ENCODE data around the gene FGF14.

The FGF14 gene

GRCh38 chr13:101711307-101712025, 690.4 kb downstream of the FGF14 start:
- Mint-ChIP-seq H3K4me3 (no peak overlapping the region), H3K27ac (no peak overlapping the region), H3K9me3 (no peaks in the 10 kb centered on the region), H3K36me3 (ENCODE audit: low read depth) (no peaks in the 10 kb centered on the region), H3K4me1 (no peaks in the 10 kb centered on the region), H3K27me3 (ENCODE audit: low read depth) (no peaks in the 10 kb centered on the region)
- TF ChIP-seq, protein P1, sequence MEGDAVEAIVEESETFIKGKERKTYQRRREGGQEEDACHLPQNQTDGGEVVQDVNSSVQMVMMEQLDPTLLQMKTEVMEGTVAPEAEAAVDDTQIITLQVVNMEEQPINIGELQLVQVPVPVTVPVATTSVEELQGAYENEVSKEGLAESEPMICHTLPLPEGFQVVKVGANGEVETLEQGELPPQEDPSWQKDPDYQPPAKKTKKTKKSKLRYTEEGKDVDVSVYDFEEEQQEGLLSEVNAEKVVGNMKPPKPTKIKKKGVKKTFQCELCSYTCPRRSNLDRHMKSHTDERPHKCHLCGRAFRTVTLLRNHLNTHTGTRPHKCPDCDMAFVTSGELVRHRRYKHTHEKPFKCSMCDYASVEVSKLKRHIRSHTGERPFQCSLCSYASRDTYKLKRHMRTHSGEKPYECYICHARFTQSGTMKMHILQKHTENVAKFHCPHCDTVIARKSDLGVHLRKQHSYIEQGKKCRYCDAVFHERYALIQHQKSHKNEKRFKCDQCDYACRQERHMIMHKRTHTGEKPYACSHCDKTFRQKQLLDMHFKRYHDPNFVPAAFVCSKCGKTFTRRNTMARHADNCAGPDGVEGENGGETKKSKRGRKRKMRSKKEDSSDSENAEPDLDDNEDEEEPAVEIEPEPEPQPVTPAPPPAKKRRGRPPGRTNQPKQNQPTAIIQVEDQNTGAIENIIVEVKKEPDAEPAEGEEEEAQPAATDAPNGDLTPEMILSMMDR (IDR thresholded peaks at IDR 0.05; ENCODE audit: unreplicated experiment in 3 of 3): no peak

GRCh38 chr13:101709952-101710351, 691.9 kb downstream of the FGF14 start:
- TF ChIP-seq, protein P1 (IDR thresholded peaks at IDR 0.05; ENCODE audit: unreplicated experiment in 3 of 3): no peak
- Mint-ChIP-seq H3K36me3 (ENCODE audit: low read depth) (no peaks in the 10 kb centered on the region), H3K27ac (no peak overlapping the region), H3K4me1 (no peaks in the 10 kb centered on the region), H3K27me3 (ENCODE audit: low read depth) (no peaks in the 10 kb centered on the region), H3K4me3 (no peak overlapping the region), H3K9me3 (no peaks in the 10 kb centered on the region)

DNA sequence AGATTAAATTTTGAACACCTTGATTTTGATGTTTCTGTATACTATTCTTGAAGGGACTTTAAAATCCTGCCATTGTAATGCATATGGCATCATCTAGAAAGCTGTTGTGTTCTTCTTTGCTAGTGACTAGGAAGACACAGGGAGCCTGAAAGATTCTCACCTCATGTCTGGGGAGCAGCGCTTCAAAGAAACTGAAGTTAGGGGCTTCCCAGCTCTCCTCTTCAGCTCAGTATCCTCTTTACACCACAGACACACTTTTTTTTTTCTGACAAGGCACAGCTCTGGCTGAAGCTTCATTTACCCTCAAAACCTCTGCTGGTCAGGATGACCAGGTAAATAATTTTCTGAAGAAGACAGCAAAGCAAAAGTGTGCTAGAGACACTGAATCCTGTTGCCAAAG, 693.7 kb downstream of the FGF14 start:
- TF ChIP-seq, protein P1 (IDR thresholded peaks at IDR 0.05; ENCODE audit: unreplicated experiment in 3 of 3): no peak
- no peaks in the 10 kb centered on the region for H3K36me3 Mint-ChIP-seq (ENCODE audit: low read depth)
- no peaks in the 10 kb centered on the region for H3K27me3 Mint-ChIP-seq (ENCODE audit: low read depth)
- H3K9me3 Mint-ChIP-seq: no peaks in the 10 kb centered on the region
- no peak overlapping the region for H3K27ac Mint-ChIP-seq
- H3K4me3 Mint-ChIP-seq: no peak overlapping the region
- H3K4me1 Mint-ChIP-seq: no peaks in the 10 kb centered on the region

DNA sequence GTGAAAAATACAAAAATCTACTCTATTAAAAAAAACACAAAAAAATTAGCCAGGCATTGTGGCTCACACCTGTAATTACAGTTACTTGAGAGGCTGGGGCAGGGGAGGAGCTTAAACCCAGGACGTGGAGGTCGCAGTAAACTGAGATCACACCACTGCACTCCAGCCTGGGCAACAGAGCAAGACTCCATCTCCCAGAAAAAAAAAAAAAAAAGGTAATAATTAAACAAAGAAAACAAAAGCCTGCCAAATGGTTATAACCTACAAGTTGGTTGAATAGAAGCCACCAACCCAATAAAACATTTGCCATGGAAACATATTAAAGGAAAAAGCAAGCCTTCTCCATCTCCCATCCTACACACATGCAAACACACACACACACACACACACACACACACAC, 694.2 kb downstream of the FGF14 start:
- H3K27me3 Mint-ChIP-seq (ENCODE audit: low read depth): no peaks in the 10 kb centered on the region
- no peaks in the 10 kb centered on the region for H3K4me1 Mint-ChIP-seq
- TF ChIP-seq, protein P1 (IDR thresholded peaks at IDR 0.05; ENCODE audit: unreplicated experiment in 3 of 3): no peak
- H3K27ac Mint-ChIP-seq: no peak overlapping the region
- H3K4me3 Mint-ChIP-seq: no peak overlapping the region
- no peaks in the 10 kb centered on the region for H3K9me3 Mint-ChIP-seq
- no peaks in the 10 kb centered on the region for H3K36me3 Mint-ChIP-seq (ENCODE audit: low read depth)

GRCh38 chr13:101706651-101707050, 695.2 kb downstream of the FGF14 start:
- Mint-ChIP-seq H3K9me3 (no peaks in the 10 kb centered on the region), H3K27ac (no peak overlapping the region)

More at GRCh38 chr13:101706651-101707050, 695.2 kb downstream of the FGF14 start:
- TF ChIP-seq, protein P1 (IDR thresholded peaks at IDR 0.05; ENCODE audit: unreplicated experiment in 3 of 3): no peak
- H3K36me3 Mint-ChIP-seq (ENCODE audit: low read depth): no peaks in the 10 kb centered on the region
- H3K4me1 Mint-ChIP-seq: no peaks in the 10 kb centered on the region
- no peak overlapping the region for H3K4me3 Mint-ChIP-seq
- H3K27me3 Mint-ChIP-seq (ENCODE audit: low read depth): no peaks in the 10 kb centered on the region

Data from nephron (organoid).